T-cell (primary cell): Measurements from ENCODE around the gene DENND2D. TPM values are rescaled to one million over a fixed set of nuclear protein-coding genes. Genes with fewer than 3 reads are reported as not detected.

Source experiments
- ATAC-seq, 4 experiments: fragments of 200-7000 bp in 3 of 4; fragments of 150-1000 bp in 1 of 4; cut with Tn5 transposase; replicated peaks in 1 of 4; 1 replicate in 3 of 4; 2 replicates in 1 of 4; pipeline ENCODE4 v1.10.0; 2021; ENCODE audit warnings: moderate library complexity in 3 of 4, mild to moderate bottlenecking in 2 of 4, moderate number of reproducible peaks in 1 of 4
- CTCF ChIA-PET, 2 donors: fragments of 300-600 bp; sonication (Branson Sonifier 250); formaldehyde crosslinking; loops; one replicate each; lab custom pipeline; 2022; ENCODE audit warnings: antibody characterized with exemption in 2 of 2; lab: Charles Lee
- POLR2A ChIA-PET, 2 donors: fragments of 300-600 bp; sonication (Branson Sonifier 250); formaldehyde crosslinking; loops; one replicate each; lab custom pipeline; 2022; ENCODE audit warnings: antibody characterized with exemption in 2 of 2; lab: Charles Lee
- DNase-seq, 35 experiments: peaks; one replicate each; pipeline versions ENCODE4 v3.0.0 to v3.0.0-alpha.2; 2013 to 2023
- H3K27ac ChIP-seq: one replicate; pipeline ENCODE4 v1.5.1; 2013; ENCODE audit warnings: low read length
- H3K27me3 ChIP-seq, 2 experiments: replicated peaks in 1 of 2; 1 replicate in 1 of 2; 2 replicates in 1 of 2; pipeline versions ENCODE4 v1.6.1 to v1.7.0; 2013; ENCODE audit warnings: low read length in 1 of 2, mixed read lengths in 1 of 2; ENCODE audit not compliant: control insufficient read depth in 2 of 2, insufficient read depth in 2 of 2; ENCODE audit errors: extremely low read depth in 1 of 2
- H3K36me3 ChIP-seq, 2 donors: 1 replicate in 1 of 2; 2 replicates in 1 of 2; pipeline versions ENCODE4 v1.6.1 to v1.7.0; 2013; ENCODE audit warnings: low read length in 1 of 2; ENCODE audit not compliant: control insufficient read depth in 2 of 2, insufficient read depth in 1 of 2; ENCODE audit errors: extremely low read depth in 1 of 2
- H3K4me1 ChIP-seq, 2 experiments: 1 replicate in 1 of 2; 2 replicates in 1 of 2; pipeline versions ENCODE4 v1.6.1 to v1.7.0; 2013; ENCODE audit warnings: low read length in 2 of 2, mixed read lengths in 1 of 2; ENCODE audit not compliant: insufficient read depth in 2 of 2, control insufficient read depth in 1 of 2; ENCODE audit errors: extremely low read depth in 1 of 2
- H3K4me3 ChIP-seq, 2 donors: 1 replicate in 1 of 2; 2 replicates in 1 of 2; pipeline versions ENCODE4 v1.5.1 to v1.7.0; 2013; ENCODE audit warnings: mild to moderate bottlenecking in 2 of 2, low read length in 1 of 2, moderate library complexity in 1 of 2; ENCODE audit not compliant: control insufficient read depth in 1 of 2; ENCODE audit errors: extremely low read depth in 1 of 2
- H3K9me3 ChIP-seq: 2 replicates; pipeline ENCODE4 v1.7.0; 2013
- H3K27ac Mint-ChIP-seq, 2 donors: one replicate each; pipeline ENCODE4 v1.8.0; 2020 to 2021; ENCODE audit warnings: mild to moderate bottlenecking in 2 of 2, mixed read lengths in 2 of 2
- H3K27me3 Mint-ChIP-seq, 2 donors: one replicate each; pipeline ENCODE4 v1.8.0; 2021 to 2022; ENCODE audit warnings: mixed read lengths in 2 of 2
- H3K36me3 Mint-ChIP-seq: one replicate; pipeline ENCODE4 v1.8.0; 2021; ENCODE audit warnings: mixed read lengths
- H3K4me1 Mint-ChIP-seq, 3 donors: one replicate each; pipeline ENCODE4 v1.8.0; 2020 to 2022; ENCODE audit warnings: mixed read lengths in 3 of 3, mild to moderate bottlenecking in 1 of 3
- H3K4me3 Mint-ChIP-seq, 3 donors: one replicate each; pipeline ENCODE4 v1.8.0; 2020 to 2022; ENCODE audit warnings: mild to moderate bottlenecking in 3 of 3, mixed read lengths in 3 of 3, moderate library complexity in 3 of 3
- H3K9me3 Mint-ChIP-seq, 3 donors: one replicate each; pipeline ENCODE4 v1.8.0; 2020 to 2022; ENCODE audit warnings: mixed read lengths in 3 of 3
- whole genome bisulfite sequencing: methylation state at CpG from one replicate; pipeline ENCODE4 v1.1.5; 2013; ENCODE audit warnings: missing lambda C conversion rate; ENCODE audit not compliant: insufficient coverage; 5-methylcytosine and 5-hydroxymethylcytosine counted together
- total RNA-seq, 35 experiments: library from RNA in 6 of 35; stranded (reverse) in 6 of 35; fragments of 120-200 nt in 1 of 35; gene quantifications; one replicate each; pipeline versions ENCODE4 v1.2.1 to v1.2.4 and lab custom pipeline; 2013 to 2026

The DENND2D gene
- total RNA-seq, 5 donors from 2014 or later (not counting 1 experiment from before 2014, with no cell fraction given) = 128 to 234 (median 222) TPM

DNA sequence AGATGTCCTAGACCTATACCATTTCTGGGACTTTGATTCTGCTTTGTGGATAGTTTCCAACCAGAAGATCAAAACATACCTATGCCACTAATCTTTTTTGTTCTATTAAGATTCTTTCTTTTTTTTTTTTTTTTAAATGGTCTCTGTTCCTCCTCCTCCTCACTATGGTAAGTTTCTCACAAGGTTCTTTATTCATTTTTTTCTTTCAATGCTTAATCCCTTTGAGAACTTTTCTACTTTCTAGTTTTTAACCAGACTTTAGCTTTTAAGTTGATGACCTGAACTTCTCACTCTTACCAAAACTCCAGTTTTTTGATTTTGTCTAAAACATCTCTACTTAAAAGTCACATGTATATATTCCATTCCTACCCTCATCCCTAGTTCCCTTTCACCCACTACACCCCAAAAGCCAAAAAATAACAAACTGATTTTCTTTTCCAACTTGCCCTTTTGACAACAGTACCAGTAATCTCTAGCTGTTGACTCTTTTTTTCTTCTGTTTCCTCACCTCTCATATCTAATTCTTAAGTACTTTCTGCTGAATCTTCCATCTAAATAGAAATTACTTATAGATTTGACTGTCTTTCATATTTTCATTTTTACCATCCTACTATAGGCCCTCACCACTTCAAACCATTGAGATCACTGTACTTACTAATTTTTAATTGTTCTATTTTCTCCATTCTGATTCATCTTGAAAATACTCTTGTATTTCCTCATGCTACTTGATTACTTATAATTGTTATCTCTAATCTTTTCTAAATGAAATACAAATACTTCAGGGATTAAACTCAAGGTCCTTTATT, 54.3 kb downstream of the DENND2D start:
- Histone ChIP-seq H3K27me3 (no peaks in the 10 kb centered on the region), H3K9me3 (no peaks in the 10 kb centered on the region), H3K4me1 (peaks cover 10 to 20% of the 10 kb centered on the region in 2 experiments), H3K4me3 (no peak overlapping the region), H3K36me3 (peaks cover 0 to 33% of the 10 kb centered on the region in 2 donors), H3K27ac (no peak overlapping the region)
- Mint-ChIP-seq H3K9me3 (no peaks in the 10 kb centered on the region), H3K27me3 (no peaks in the 10 kb centered on the region), H3K4me3 (peak overlapping the region in 1 of 3 donors; percentile 1), H3K36me3 (peaks cover 34% of the 10 kb centered on the region), H3K4me1 (peaks cover 80 to 82% (median 80%) of the 10 kb centered on the region in 3 donors), H3K27ac (peak overlapping the region in 1 of 2 donors; percentile 2)
- no peak for ATAC-seq
- DNase-seq = no peak
- CTCF ChIA-PET = no interaction called here
- POLR2A ChIA-PET = no interaction called here

DNA sequence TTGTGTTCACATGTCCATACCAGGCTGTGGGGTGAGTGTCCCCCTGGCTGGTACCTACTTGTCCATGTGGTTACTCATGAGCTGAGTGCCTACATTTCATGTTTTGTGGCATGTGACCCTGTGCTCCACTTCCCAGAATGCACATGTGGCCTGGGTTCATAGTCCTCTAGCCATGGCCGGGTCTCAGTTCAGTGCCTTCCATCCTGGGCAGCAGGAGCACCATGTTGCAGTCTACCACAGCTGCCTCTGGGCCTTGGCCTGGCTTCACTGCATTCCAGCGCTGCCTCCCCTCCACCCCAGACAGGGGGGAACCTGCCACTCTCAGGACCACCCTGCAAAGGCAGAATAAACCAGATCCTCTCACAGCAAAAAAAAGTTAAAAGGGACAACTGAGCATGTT, 54.9 kb downstream of the DENND2D start:
- ATAC-seq (no peak), DNase-seq (no peak)
- Histone ChIP-seq H3K27ac (no peak overlapping the region), H3K27me3 (no peaks in the 10 kb centered on the region), H3K36me3 (peaks cover 0 to 33% of the 10 kb centered on the region in 2 donors), H3K9me3 (no peaks in the 10 kb centered on the region), H3K4me1 (peaks cover 13 to 26% of the 10 kb centered on the region in 2 experiments), H3K4me3 (no peak overlapping the region)
- H3K4me1 Mint-ChIP-seq = peaks cover 80 to 81% (median 81%) of the 10 kb centered on the region in 3 donors
- 78% methylated on average over 1 of the region's 2 CpGs for WGBS
- H3K27me3 Mint-ChIP-seq = no peaks in the 10 kb centered on the region
- H3K36me3 Mint-ChIP-seq = peaks cover 33% of the 10 kb centered on the region
- no peak overlapping the region for H3K27ac Mint-ChIP-seq
- H3K4me3 Mint-ChIP-seq = no peak overlapping the region
- ChIA-PET CTCF (no interaction called here), POLR2A (no interaction called here)
- no peaks in the 10 kb centered on the region for H3K9me3 Mint-ChIP-seq

DNA sequence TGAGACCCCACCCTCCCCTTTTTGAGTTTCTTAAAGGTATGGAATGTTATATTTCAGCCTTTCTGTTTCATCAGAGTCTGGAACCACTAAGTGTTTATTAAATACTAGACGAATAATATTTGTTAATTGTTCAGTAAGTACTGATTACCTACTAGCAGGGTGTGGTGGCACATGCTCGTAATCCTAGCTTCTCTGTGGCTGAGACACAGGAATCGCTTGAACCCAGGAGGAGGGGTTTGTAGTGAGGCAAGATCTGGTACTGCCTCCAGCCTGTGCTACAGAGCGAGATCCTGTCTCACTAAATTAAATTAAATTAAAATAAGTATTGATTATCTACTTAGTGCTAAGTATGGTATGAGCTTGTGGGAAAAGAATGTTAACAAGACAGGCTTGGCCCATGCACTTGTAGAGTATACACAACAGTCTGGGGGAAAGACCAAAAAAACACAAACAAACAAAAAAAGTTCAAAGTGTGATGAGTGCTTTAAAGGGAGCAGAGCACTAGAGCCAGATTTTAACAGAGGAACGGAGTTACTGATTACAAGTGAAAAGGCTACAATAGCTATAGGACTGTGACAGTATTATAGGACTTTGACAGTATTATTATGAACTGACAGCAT, 58.0 kb downstream of the DENND2D start:
- Mint-ChIP-seq H3K27me3 (no peaks in the 10 kb centered on the region), H3K4me1 (peaks cover 73 to 83% (median 75%) of the 10 kb centered on the region in 3 donors), H3K27ac (no peak overlapping the region), H3K36me3 (peaks cover 15% of the 10 kb centered on the region), H3K9me3 (no peaks in the 10 kb centered on the region), H3K4me3 (peak overlapping the region in 2 of 3 donors; percentile 13 to 98)
- peaks cover 19 to 33% of the 10 kb centered on the region in 2 experiments for H3K4me1 ChIP-seq
- no peaks in the 10 kb centered on the region for H3K9me3 ChIP-seq
- DNase-seq (no peak), ATAC-seq (no peak)
- H3K27ac ChIP-seq = no peak overlapping the region
- WGBS = no CpG with 5 or more reads among the region's 5 CpGs
- POLR2A ChIA-PET = interaction anchor here in 1 of 2 donors (0.9 kb wide), 1 partner anchor 18 kb away, joined by 4 read pairs; no protein-coding TSS in a partner anchor
- peaks cover 0 to 9% of the 10 kb centered on the region in 2 donors for H3K36me3 ChIP-seq
- H3K27me3 ChIP-seq = no peaks in the 10 kb centered on the region
- CTCF ChIA-PET = interaction anchor here in 1 of 2 donors (1.3 kb wide), 1 partner anchor 192 kb away, joined by 3 read pairs; no protein-coding TSS in a partner anchor
- no peak overlapping the region for H3K4me3 ChIP-seq

DNA sequence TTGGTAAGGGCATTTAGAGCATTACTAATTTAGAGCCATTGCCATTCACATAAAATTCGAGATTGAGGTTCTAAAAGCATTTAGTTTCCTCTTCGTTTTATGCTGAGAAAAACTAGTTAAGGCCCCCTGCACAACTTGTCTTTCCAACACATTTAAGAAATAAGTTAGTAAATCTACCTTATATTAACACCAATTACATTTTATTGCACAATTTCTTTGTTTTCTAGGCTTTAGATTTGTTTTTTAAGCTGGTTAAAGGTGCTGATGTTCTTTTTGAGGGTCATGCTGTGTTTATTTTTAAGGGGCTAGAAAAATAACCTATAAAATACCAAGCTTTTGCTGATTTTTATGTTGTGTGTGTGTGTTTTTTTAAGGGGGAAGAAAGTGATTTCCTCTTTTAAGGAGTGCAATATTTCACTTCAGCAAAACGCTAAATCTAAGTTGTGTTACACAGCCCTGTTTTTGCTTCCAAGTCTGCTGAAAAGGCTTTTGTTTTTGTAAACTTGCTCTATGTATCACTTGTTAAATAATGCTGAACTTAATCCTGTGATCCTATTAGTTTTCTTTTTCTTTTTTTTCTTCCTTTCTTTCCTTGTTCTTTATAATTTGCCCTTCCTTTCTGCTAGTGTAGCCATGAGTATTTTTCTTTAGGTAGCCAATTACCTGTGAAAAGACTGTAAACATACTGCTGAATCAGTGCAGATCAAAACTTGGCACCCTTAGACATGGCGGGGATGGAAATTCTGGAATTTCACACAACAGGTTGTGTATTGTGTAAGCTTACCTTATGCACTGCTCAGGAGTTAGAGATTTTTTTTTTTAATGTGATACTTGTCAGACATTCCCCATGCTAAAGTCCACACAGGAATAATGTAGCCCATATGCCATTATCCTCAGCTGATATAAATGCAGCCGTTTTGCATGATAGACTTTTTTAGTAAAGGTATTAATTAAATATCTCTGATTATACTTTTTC, 58.9 kb downstream of the DENND2D start:
- Histone ChIP-seq H3K27me3 (no peaks in the 10 kb centered on the region), H3K9me3 (no peaks in the 10 kb centered on the region), H3K4me3 (peak overlapping the region; percentile 81 to 97), H3K27ac (no peak overlapping the region), H3K36me3 (peaks cover 0 to 7% of the 10 kb centered on the region in 2 donors), H3K4me1 (peaks cover 19 to 33% of the 10 kb centered on the region in 2 experiments)
- DNase-seq = no peak
- peaks cover 15% of the 10 kb centered on the region for H3K36me3 Mint-ChIP-seq
- ATAC-seq = no peak
- peak overlapping the region; percentile 97 to 99 (median 98) for H3K4me3 Mint-ChIP-seq
- ChIA-PET POLR2A (no interaction called here), CTCF (interaction anchor here (0.6 kb wide), 3 partner anchors 75 to 780 kb away, joined by 3 to 6 read pairs (median 3); no protein-coding TSS in a partner anchor)
- WGBS = no CpG with 5 or more reads among the region's 5 CpGs
- no peaks in the 10 kb centered on the region for H3K27me3 Mint-ChIP-seq
- H3K27ac Mint-ChIP-seq = peak overlapping the region; percentile 33 to 48
- no peaks in the 10 kb centered on the region for H3K9me3 Mint-ChIP-seq
- H3K4me1 Mint-ChIP-seq = peaks cover 66 to 76% (median 69%) of the 10 kb centered on the region in 3 donors

DNA sequence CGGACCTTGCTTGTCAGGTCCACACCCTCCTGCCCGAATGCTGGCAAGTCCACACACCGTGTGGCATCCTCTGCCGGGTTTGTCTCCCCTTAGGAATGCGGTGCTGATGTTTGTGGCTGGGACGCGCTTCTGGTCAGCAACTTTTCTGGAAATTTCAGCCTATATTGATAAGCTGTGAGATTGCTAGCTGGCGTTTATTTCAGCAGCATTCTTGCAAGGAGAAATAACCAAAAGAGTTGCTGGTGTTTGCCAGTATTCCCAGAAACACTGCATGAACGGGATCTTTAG, 59.8 kb downstream of the DENND2D start:
- ATAC-seq = no peak
- peak overlapping the region; percentile 97 to 99 (median 98) for H3K4me3 Mint-ChIP-seq
- WGBS = 2% methylated on average over 5 of the region's 9 CpGs
- H3K27ac ChIP-seq = peak overlapping the region; percentile 91
- peaks cover 59 to 73% (median 63%) of the 10 kb centered on the region in 3 donors for H3K4me1 Mint-ChIP-seq
- H3K27me3 ChIP-seq = no peaks in the 10 kb centered on the region
- POLR2A ChIA-PET = no interaction called here
- H3K4me3 ChIP-seq = peak overlapping the region; percentile 81 to 97
- peak overlapping the region in 1 of 2 donors; percentile 97 for H3K27ac Mint-ChIP-seq
- peaks cover 12% of the 10 kb centered on the region for H3K36me3 Mint-ChIP-seq
- H3K9me3 ChIP-seq = no peaks in the 10 kb centered on the region
- H3K27me3 Mint-ChIP-seq = no peaks in the 10 kb centered on the region
- no peaks in the 10 kb centered on the region for H3K9me3 Mint-ChIP-seq
- DNase-seq = no peak
- CTCF ChIA-PET = interaction anchor here (0.6 kb wide), 2 partner anchors 479 to 779 kb away, joined by 3 read pairs; no protein-coding TSS in a partner anchor
- H3K4me1 ChIP-seq = peaks cover 17 to 30% of the 10 kb centered on the region in 2 experiments
- H3K36me3 ChIP-seq = peaks cover 0 to 6% of the 10 kb centered on the region in 2 donors
